ENCODE data around the gene AFF1.

- TF ChIP-seq POLR2A (IDR thresholded peaks at IDR 0.05), result no peak
- TF ChIP-seq CTCF (IDR thresholded peaks at IDR 0.05), result no peak
Observed at GRCh38 chr4:87002682-87003043, 67.9 kb downstream of the AFF1 start.
